Activated CD4-positive, alpha-beta memory T cell treated with anti-CD3 and anti-CD28 coated beads for 36 hours (primary cell): ENCODE measurements around the gene CDH23. TPM values are rescaled to one million over a fixed set of nuclear protein-coding genes. Genes with fewer than 3 reads are reported as not detected.

Experiments used
- CTCF ChIA-PET: fragments of 350-600 bp; sonication (Branson Sonifier 250); formaldehyde crosslinking; loops from one replicate; lab custom pipeline; 2021; ENCODE audit warnings: antibody characterized with exemption, inconsistent platforms; lab: Charles Lee
- POLR2A ChIA-PET: fragments of 350-600 bp; sonication (Branson Sonifier 250); formaldehyde crosslinking; loops from one replicate; lab custom pipeline; 2021; ENCODE audit warnings: antibody characterized with exemption; lab: Charles Lee
- DNase-seq: peaks from one replicate; pipeline ENCODE4 v3.0.0-alpha.2; 2020
- H3K27ac Mint-ChIP-seq: one replicate; pipeline ENCODE4 v1.8.0; 2021; ENCODE audit warnings: mixed read lengths
- H3K27me3 Mint-ChIP-seq: one replicate; pipeline ENCODE4 v1.8.0; 2021; ENCODE audit warnings: mixed read lengths
- H3K36me3 Mint-ChIP-seq: one replicate; pipeline ENCODE4 v1.8.0; 2021; ENCODE audit warnings: mixed read lengths
- H3K4me1 Mint-ChIP-seq: one replicate; pipeline ENCODE4 v1.8.0; 2021; ENCODE audit warnings: low read depth, mixed read lengths
- H3K4me3 Mint-ChIP-seq: one replicate; pipeline ENCODE4 v1.8.0; 2021; ENCODE audit warnings: mild to moderate bottlenecking, mixed read lengths
- H3K9me3 Mint-ChIP-seq: one replicate; pipeline ENCODE4 v1.8.0; 2021; ENCODE audit warnings: mixed read lengths
- intact Hi-C: fragments of 100-400 bp; cut with micrococcal nuclease; formaldehyde crosslinking; loops from one replicate; pipeline ENCODE4 v1.15.1; 2023
- total RNA-seq, 2 experiments: library from RNA; stranded (reverse); gene quantifications; one replicate each; pipeline ENCODE4 v1.2.3, GENCODE V29; 2021

The CDH23 gene
- total RNA-seq, 2 experiments from 2014 or later: 2.6 TPM

DNA sequence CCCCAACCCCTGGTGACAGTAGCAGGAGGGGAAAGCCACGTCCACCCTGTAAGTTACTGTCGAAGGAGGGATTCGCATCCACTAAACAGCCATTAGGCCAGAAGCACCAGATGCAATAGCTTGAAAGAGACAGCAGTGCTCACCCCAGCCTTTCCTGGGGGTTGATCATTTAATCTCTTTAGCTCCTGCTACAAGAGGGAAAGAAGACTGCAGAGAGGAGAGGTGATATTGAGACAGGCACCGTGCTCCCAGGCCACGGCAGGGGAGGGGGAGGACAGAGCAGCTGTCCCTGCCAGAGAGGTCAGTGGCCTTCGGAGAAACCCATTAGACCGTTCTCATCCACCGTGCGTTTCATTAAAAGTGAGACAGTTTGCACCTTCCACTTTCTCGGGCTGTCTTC lies 148.3 kb downstream of the CDH23 start:
- CTCF ChIA-PET: no interaction called here

DNA sequence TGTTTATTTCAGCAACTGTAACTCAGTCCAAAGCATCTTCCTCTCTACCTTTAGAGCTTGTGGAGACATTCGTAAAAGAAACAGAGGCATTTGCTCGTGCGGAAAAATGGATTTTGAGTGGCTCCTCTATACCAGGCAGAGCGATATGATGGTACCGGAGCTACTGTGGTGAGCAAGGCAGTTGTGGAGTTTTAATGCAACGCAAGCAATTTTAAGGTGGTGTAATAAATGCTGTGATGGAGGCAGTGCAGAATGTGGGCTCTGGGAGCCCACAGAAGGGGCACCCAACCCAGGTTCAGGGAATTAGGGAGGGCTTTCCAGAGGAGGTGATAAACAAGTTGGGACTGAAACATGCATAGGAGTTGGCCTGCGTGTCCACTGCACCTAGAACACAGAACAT lies 149.5 kb downstream of the CDH23 start:
- no peak for DNase-seq
- H3K27ac Mint-ChIP-seq: no peak overlapping the region
- no peak overlapping the region for H3K4me3 Mint-ChIP-seq
- ChIA-PET POLR2A (no interaction called here), CTCF (no interaction called here)
- intact Hi-C loops: no loop called here
- H3K27me3 Mint-ChIP-seq: no peaks in the 10 kb centered on the region
- no peaks in the 10 kb centered on the region for H3K36me3 Mint-ChIP-seq
- no peaks in the 10 kb centered on the region for H3K9me3 Mint-ChIP-seq
- H3K4me1 Mint-ChIP-seq: no peaks in the 10 kb centered on the region

More for the DNA sequence above, 148.3 kb downstream of the CDH23 start:
- H3K36me3 Mint-ChIP-seq: no peaks in the 10 kb centered on the region
- H3K9me3 Mint-ChIP-seq: no peaks in the 10 kb centered on the region
- H3K4me1 Mint-ChIP-seq: no peaks in the 10 kb centered on the region
- DNase-seq: no peak
- no peaks in the 10 kb centered on the region for H3K27me3 Mint-ChIP-seq
- POLR2A ChIA-PET: no interaction called here
- H3K27ac Mint-ChIP-seq: no peak overlapping the region
- no peak overlapping the region for H3K4me3 Mint-ChIP-seq
- intact Hi-C loops: no loop called here

DNA sequence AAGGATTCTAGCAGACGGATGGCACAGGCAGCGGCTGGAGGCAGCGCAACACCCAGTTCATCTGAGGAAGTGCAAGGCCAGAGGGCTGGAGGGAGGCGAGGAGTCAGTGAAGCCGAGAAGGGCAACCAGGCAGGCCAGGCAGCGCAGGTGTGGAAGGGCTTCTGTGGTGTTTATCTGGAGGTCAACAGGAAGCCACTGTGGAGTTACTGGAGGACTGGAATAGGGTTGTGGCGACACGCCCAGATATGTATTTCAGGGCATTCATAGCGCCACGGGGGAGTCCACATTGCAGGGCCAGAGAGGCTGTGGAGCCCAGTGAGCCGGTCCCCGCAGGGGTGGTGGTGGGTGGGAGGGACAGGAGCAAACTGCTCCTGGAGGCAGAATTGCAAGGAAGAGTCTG lies 150.6 kb downstream of the CDH23 start:
- intact Hi-C loops: no loop called here
- Mint-ChIP-seq H3K9me3 (no peaks in the 10 kb centered on the region), H3K27me3 (no peaks in the 10 kb centered on the region), H3K36me3 (no peaks in the 10 kb centered on the region), H3K27ac (no peak overlapping the region), H3K4me1 (no peaks in the 10 kb centered on the region), H3K4me3 (no peak overlapping the region)
- ChIA-PET CTCF (no interaction called here), POLR2A (no interaction called here)
- no peak for DNase-seq

DNA sequence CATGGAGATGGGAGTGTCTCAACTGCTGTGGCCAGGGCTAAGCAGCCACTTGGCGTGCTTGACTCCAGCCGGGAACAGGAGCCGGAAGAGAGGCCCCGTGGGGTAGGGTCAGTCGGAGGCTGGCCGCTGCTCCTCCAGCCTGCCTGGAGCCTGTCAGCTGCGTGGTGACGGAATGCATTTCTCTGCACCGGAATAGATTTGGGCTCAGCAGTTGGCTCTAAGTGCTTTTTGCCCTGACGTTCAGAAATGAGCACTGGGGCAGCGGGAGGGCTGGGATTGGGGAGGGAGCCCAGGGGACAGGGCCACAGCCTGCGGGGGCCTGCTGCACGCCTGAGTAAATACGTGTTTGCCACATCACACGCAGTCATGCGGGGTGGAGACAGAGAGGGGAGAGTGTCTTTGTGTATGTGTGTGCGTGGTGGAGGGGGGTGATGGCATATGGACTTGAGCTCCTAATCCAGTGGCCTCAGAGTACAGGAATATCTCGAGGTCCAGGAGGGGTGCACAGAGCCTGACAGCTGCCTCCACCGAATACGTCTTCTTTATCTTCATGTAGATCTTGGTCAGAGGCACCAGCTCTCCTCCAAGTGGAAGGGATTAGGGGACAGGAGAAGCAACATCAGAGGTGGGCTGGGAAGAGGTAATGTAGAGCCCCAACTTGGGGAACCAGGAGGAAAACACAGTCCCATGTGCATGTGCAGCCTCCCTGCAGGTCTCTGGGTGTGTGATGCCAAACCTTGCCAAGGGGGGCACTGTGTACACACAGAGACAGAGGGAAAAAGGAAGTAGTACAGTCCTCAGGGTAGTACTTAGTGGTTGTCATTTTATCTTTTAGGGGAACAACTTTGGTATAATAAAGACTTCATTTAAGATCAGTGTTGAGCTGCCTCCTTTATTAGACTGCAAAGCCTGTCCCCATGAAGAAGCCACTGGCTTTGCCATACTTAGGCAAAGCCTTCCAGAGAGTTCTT lies 151.4 kb downstream of the CDH23 start:
- intact Hi-C loops: no loop called here
- Mint-ChIP-seq H3K27ac (no peak overlapping the region), H3K4me1 (no peaks in the 10 kb centered on the region), H3K9me3 (no peaks in the 10 kb centered on the region), H3K36me3 (no peaks in the 10 kb centered on the region), H3K27me3 (no peaks in the 10 kb centered on the region), H3K4me3 (no peak overlapping the region)
- peak; percentile 36 for DNase-seq
- POLR2A ChIA-PET: no interaction called here
- CTCF ChIA-PET: interaction anchor here (0.5 to 2.1 kb wide), 10 partner anchors 11 to 205 kb away, joined by 3 to 8 read pairs (median 3); no protein-coding TSS in a partner anchor

DNA sequence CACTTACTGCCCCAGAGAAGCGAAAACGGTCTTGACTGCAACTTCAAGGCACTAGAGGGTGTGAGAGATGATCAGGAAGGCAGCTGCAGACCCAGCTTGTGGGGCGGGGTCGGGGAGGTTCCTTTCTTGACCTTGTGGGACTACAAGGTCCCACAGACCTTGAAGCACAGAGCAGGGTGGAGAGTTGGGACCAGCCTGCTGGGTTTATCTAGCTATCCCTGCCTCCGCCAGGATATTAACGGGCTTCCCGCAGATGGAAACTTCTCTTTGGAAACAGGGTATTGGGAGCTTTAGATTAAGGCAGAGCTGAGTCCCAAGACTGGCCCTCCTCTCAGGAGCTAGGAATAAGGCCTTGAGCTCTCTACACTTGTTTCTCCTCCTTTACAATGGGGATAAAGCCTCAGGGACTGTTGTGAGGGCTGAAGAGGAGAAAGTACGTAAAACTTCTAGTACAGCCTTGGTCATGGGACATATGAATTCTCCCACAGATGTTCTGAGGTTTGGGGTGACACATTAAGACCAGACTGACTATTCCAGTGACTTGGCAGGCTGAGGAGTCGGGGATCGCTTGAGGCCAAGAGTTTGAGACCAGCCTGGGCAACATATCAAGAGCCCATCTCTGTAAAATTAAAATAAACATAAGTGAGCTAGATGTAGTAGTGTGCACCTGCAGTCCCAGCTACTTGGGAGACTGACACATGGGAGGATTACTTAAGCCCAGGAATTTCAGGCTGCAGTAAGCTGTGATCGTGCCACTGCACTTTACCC lies 153.2 kb downstream of the CDH23 start:
- no peaks in the 10 kb centered on the region for H3K9me3 Mint-ChIP-seq
- DNase-seq: no peak
- H3K4me1 Mint-ChIP-seq: no peaks in the 10 kb centered on the region
- H3K27me3 Mint-ChIP-seq: no peaks in the 10 kb centered on the region
- CTCF ChIA-PET: interaction anchor here (0.6 to 2.1 kb wide), 4 partner anchors 20 to 340 kb away, joined by 3 to 8 read pairs (median 3); no protein-coding TSS in a partner anchor
- POLR2A ChIA-PET: interaction anchor here (0.6 kb wide), 1 partner anchor 93 kb away, joined by 3 read pairs; no protein-coding TSS in a partner anchor
- intact Hi-C loops: no loop called here
- H3K36me3 Mint-ChIP-seq: no peaks in the 10 kb centered on the region
- no peak overlapping the region for H3K27ac Mint-ChIP-seq
- no peak overlapping the region for H3K4me3 Mint-ChIP-seq

DNA sequence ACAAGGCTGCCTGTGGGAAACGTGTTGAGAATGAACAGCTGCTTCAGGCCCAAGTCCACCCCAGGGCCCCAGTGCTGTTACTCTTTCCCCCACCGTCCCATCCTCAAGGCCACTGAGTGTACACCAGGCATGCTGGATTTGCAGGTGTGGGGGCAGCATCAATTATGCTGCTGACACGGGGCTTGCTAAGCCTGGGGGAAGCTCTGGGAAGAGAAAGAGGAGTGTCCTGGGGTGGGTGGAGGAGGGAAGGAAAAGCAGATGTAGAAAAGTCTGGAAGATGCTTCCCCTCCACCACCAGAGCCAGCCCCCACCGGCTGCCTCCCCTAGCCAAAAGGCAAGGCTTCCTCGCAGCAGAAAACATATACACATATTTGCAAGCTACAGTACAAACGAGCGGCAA lies 153.9 kb downstream of the CDH23 start:
- Mint-ChIP-seq H3K9me3 (no peaks in the 10 kb centered on the region), H3K36me3 (no peaks in the 10 kb centered on the region), H3K4me1 (no peaks in the 10 kb centered on the region), H3K27me3 (no peaks in the 10 kb centered on the region), H3K4me3 (no peak overlapping the region), H3K27ac (no peak overlapping the region)
- DNase-seq: no peak
- POLR2A ChIA-PET: no interaction called here
- CTCF ChIA-PET: interaction anchor here (0.6 to 1.3 kb wide), 2 partner anchors 19 to 339 kb away, joined by 3 to 4 read pairs; no protein-coding TSS in a partner anchor
- intact Hi-C loops: no loop called here

DNA sequence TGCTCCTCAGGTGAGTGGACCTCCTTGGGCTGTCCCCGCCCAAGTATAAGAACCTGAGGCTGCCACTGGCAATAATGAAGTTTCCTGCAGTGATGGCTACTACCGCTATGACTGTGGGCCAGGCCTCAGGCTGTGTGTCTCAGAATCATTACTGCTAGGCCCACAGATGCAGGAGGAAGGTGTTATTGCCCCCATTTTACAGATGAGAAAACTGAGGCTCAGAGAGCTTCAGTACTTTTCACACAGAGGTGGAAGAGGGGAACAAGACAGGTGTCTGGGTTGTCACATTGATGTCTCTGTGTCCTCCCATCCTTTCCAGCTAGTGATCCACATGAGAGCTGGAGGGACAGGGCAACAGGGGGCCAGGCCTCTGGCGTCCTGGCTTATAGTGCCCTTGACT lies 155.2 kb downstream of the CDH23 start:
- intact Hi-C loops: no loop called here
- no peak for DNase-seq
- Mint-ChIP-seq H3K27me3 (peaks cover 3% of the 10 kb centered on the region), H3K27ac (no peak overlapping the region), H3K36me3 (no peaks in the 10 kb centered on the region), H3K4me3 (no peak overlapping the region), H3K4me1 (no peaks in the 10 kb centered on the region), H3K9me3 (no peaks in the 10 kb centered on the region)
- POLR2A ChIA-PET: no interaction called here
- CTCF ChIA-PET: interaction anchor here (1.1 to 1.3 kb wide), 3 partner anchors 18 to 239 kb away, joined by 3 to 4 read pairs (median 4); no protein-coding TSS in a partner anchor

DNA sequence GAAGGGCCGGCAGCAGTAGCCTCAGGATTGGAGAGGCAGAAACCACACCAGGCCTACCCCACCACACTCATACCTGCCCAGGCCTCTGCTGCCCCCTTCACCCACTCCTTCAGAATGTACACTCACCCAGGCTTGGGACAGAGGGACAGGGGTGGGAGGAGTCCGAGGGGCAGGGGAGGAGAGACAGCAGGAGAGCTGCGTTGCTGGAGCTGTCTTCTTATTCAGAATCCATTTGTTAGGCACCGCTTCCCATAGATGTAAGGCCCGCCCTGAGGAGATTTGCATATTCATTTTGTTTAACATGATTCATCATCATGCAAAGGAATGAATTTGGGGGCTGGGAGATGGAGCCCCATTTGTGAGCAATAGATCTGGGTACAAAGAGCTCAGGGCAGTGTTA lies 156.7 kb downstream of the CDH23 start:
- Mint-ChIP-seq H3K36me3 (no peaks in the 10 kb centered on the region), H3K9me3 (no peaks in the 10 kb centered on the region), H3K4me3 (no peak overlapping the region), H3K4me1 (no peaks in the 10 kb centered on the region), H3K27ac (no peak overlapping the region), H3K27me3 (peaks cover 3% of the 10 kb centered on the region)
- intact Hi-C loops: no loop called here
- no peak for DNase-seq
- ChIA-PET POLR2A (no interaction called here), CTCF (interaction anchor here (0.6 to 1.0 kb wide), 2 partner anchors 122 to 158 kb away, joined by 3 read pairs; no protein-coding TSS in a partner anchor)

DNA sequence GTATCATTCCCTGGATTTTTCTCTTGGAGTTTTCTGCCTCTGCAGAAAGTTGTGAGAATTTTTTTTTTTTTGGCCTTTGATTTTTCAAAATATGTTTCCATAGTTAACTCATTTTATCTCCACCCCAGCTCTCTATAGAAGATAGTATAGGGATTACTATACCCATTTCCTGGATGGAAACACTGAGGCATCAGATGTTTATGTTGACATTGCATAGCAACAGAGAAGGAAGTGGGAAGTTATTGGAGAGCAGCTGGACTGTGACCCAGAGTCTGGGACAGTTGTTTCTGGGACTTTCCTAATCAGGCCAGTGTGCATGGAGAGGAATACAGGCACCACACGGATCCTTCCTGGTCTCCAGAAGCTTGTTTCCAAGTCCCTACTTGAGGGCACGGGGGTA lies 158.0 kb downstream of the CDH23 start:
- ChIA-PET POLR2A (no interaction called here), CTCF (interaction anchor here (1.0 kb wide), 1 partner anchor 16 kb away, joined by 3 read pairs; no protein-coding TSS in a partner anchor)
- Mint-ChIP-seq H3K9me3 (no peaks in the 10 kb centered on the region), H3K36me3 (no peaks in the 10 kb centered on the region), H3K4me3 (no peak overlapping the region), H3K4me1 (no peaks in the 10 kb centered on the region), H3K27ac (no peak overlapping the region), H3K27me3 (peaks cover 3% of the 10 kb centered on the region)
- intact Hi-C loops: no loop called here
- DNase-seq: no peak

DNA sequence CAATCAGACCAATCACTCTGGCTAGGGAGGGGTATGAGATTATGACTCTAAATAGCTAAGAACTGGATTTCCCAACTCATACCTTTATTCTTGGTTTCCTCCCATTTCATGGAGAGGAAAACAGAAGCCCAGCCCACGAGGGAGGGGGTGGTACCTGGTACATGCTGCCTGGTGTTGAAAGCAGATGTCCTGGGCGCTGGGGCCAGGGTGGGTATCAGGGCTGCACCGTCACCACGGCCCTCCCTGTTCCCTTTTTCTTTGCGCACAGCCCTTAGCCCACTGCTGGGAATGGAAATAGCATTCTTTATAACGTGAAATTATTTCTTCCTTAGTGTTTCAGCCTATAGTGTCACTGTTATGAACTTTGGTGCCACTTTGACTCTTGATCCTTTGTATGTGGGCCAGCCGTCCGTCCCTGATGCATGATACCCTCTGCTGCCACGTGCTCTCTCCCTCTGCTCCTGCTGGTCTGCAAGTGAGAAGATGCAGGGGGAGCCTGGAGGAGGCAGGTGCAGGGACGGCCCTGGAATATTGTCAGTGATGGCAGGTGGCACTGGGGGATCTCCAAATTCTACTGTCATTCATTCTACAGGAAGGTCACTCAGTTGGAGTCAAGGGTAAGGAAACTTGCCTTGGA lies 158.5 kb downstream of the CDH23 start:
- H3K36me3 Mint-ChIP-seq: no peaks in the 10 kb centered on the region
- no peak for DNase-seq
- POLR2A ChIA-PET: no interaction called here
- intact Hi-C loops: no loop called here
- CTCF ChIA-PET: interaction anchor here (1.0 to 1.5 kb wide), 2 partner anchors 15 kb away, joined by 3 to 4 read pairs; no protein-coding TSS in a partner anchor
- no peak overlapping the region for H3K4me3 Mint-ChIP-seq
- H3K4me1 Mint-ChIP-seq: no peaks in the 10 kb centered on the region
- no peaks in the 10 kb centered on the region for H3K9me3 Mint-ChIP-seq
- no peak overlapping the region for H3K27ac Mint-ChIP-seq
- peaks cover 7% of the 10 kb centered on the region for H3K27me3 Mint-ChIP-seq

DNA sequence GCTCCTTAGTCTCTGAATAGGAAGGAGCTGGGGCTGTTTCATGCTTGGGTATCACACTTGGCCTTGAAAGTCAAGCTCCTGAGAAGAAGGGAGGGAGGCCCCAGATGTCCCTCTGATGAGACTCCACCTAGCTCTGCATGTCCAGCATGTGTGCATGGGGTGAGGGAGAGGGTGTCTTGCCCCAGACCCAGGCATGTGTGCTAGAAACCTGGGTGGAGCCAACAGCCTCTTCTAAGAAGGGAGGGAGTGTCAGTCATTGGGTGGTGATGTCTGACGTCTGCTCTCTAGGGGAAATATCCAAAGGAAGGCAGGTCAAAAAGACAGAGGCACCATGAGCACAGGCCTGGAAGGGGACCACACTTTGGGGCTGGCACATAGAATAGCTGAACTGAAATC lies 159.0 kb downstream of the CDH23 start:
- H3K27me3 Mint-ChIP-seq: peaks cover 7% of the 10 kb centered on the region
- intact Hi-C loops: no loop called here
- no peaks in the 10 kb centered on the region for H3K9me3 Mint-ChIP-seq
- ChIA-PET POLR2A (no interaction called here), CTCF (interaction anchor here (1.5 kb wide), 1 partner anchor 15 kb away, joined by 4 read pairs; no protein-coding TSS in a partner anchor)
- H3K36me3 Mint-ChIP-seq: no peaks in the 10 kb centered on the region
- H3K4me1 Mint-ChIP-seq: no peaks in the 10 kb centered on the region
- H3K4me3 Mint-ChIP-seq: no peak overlapping the region
- no peak for DNase-seq
- no peak overlapping the region for H3K27ac Mint-ChIP-seq
